ENCODE measurements around the gene TMEM18. TPM values are rescaled to one million over a fixed set of nuclear protein-coding genes. Genes with fewer than 3 reads are reported as not detected.

The TMEM18 gene
- total RNA-seq, 1 experiment from 2014 or later = 30.7 TPM

DNA sequence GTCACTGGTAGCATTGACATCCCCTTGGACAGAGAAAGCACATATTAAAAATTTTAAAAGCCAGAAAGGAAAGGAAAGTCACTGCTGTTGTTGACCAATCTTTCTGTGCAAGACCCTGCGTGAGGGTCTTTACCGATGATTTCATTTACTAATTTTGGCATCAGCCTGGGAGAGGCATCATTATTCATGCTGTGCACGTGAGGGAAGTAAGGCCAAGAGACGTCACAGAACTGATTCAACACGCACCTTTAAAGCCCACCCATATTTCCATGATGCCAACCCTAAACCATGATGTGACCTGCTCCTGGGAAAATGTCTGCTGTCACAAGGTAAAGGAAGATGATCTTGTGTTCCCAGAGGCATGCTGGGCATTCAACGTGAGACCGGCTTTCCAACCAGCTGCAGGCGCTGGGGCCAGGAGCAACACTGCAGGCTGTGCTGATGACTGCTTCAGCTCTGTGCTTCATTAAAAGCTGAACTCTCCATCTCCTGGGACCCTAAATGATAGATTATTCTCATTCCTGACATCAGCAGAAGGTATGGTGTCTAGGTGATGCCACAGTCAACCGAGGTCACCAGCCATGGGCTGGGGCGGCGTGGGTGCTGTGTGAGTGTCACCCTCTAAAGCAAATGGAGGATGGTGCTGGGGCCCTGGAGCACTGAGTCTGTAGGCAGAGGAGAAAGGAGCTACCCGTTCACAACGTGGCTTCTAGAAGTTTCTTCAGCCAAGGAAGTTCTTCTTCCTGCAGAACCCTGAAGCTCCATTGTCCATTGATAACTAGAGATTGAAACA, 53.9 kb downstream of the TMEM18 start:
- no peaks in the 10 kb centered on the region for H3K27me3 ChIP-seq (ENCODE audit: insufficient read depth, low read length)
- no peak overlapping the region for H3K14ac ChIP-seq (ENCODE audit: insufficient read depth, low read length)
- TF ChIP-seq, protein P1, sequence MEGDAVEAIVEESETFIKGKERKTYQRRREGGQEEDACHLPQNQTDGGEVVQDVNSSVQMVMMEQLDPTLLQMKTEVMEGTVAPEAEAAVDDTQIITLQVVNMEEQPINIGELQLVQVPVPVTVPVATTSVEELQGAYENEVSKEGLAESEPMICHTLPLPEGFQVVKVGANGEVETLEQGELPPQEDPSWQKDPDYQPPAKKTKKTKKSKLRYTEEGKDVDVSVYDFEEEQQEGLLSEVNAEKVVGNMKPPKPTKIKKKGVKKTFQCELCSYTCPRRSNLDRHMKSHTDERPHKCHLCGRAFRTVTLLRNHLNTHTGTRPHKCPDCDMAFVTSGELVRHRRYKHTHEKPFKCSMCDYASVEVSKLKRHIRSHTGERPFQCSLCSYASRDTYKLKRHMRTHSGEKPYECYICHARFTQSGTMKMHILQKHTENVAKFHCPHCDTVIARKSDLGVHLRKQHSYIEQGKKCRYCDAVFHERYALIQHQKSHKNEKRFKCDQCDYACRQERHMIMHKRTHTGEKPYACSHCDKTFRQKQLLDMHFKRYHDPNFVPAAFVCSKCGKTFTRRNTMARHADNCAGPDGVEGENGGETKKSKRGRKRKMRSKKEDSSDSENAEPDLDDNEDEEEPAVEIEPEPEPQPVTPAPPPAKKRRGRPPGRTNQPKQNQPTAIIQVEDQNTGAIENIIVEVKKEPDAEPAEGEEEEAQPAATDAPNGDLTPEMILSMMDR (conservative IDR thresholded peaks at IDR 0.05) = no peak
- no peak overlapping the region for H2AK5ac ChIP-seq (ENCODE audit: insufficient read length, low read length)
- no peak overlapping the region for H3K4me3 Mint-ChIP-seq
- peaks cover 9 to 14% of the 10 kb centered on the region in 2 experiments for H3K4me1 Mint-ChIP-seq
- H3K4ac ChIP-seq (ENCODE audit: low read depth, low read length) = no peak overlapping the region
- no peak for DNase-seq
- no peaks in the 10 kb centered on the region for H3K79me2 ChIP-seq (ENCODE audit: insufficient read depth, low read length)
- no peak overlapping the region for H3K27ac ChIP-seq (ENCODE audit: insufficient read length, low read depth, low read length)
- no peak overlapping the region for H4K91ac ChIP-seq (ENCODE audit: insufficient read length, low read depth, low read length)
- no peak overlapping the region for H3K56ac ChIP-seq (ENCODE audit: insufficient read length, low read depth, low read length)
- no peaks in the 10 kb centered on the region for H4K20me1 ChIP-seq (ENCODE audit: control insufficient read depth, insufficient read depth, insufficient read length)
- no peaks in the 10 kb centered on the region for H3K36me3 Mint-ChIP-seq (ENCODE audit: insufficient read depth in 1 of 3, low read depth in 3 of 3)
- H3T11ph ChIP-seq (ENCODE audit: low read length) = no peak overlapping the region
- no peak overlapping the region for H2BK120ac ChIP-seq (ENCODE audit: low read depth, low read length, poor library complexity, severe bottlenecking)
- no peak overlapping the region for H3K27ac Mint-ChIP-seq
- no peak overlapping the region for H3K18ac ChIP-seq (ENCODE audit: insufficient read length, low read depth, low read length)
- no peak overlapping the region for H2BK20ac ChIP-seq (ENCODE audit: low read depth, low read length, poor library complexity, severe bottlenecking)
- H4K5ac ChIP-seq (ENCODE audit: insufficient read length, low read depth, low read length) = no peak overlapping the region
- WGBS (ENCODE audit: extremely low coverage, insufficient read length, low lambda C conversion rate) = no CpG with 5 or more reads among the region's 13 CpGs
- no peaks in the 10 kb centered on the region for H3K9me3 ChIP-seq (ENCODE audit: control insufficient read depth, low read depth, low read length)
- no peak overlapping the region for H2BK15ac ChIP-seq (ENCODE audit: low read depth, low read length)
- H2BK5ac ChIP-seq (ENCODE audit: insufficient read length, low read length) = no peak overlapping the region
- no peaks in the 10 kb centered on the region for H3K79me1 ChIP-seq (ENCODE audit: insufficient read depth, low read depth, low read length, poor library complexity, severe bottlenecking)
- no peak overlapping the region for H4K8ac ChIP-seq (replicated peaks; ENCODE audit: insufficient read length, low read depth, low read length)
- H3K4me1 ChIP-seq (ENCODE audit: insufficient read depth, low read length) = no peaks in the 10 kb centered on the region
- H3K9me3 Mint-ChIP-seq = no peaks in the 10 kb centered on the region
- H3K4me2 ChIP-seq (ENCODE audit: insufficient read depth, insufficient read length, low read length) = no peak overlapping the region
- H3K23me2 ChIP-seq (ENCODE audit: insufficient read length, low read depth, low read length, poor library complexity, severe bottlenecking) = no peaks in the 10 kb centered on the region
- no peak overlapping the region for H2BK12ac ChIP-seq (ENCODE audit: insufficient read length, low read depth, low read length)
- peaks cover under 1% of the 10 kb centered on the region; the same call in 1 of the 2 replicates for H3K27me3 Mint-ChIP-seq (ENCODE audit: low read depth)
- H2AFZ ChIP-seq (ENCODE audit: low read length) = no peak overlapping the region
- H3K9ac ChIP-seq (ENCODE audit: extremely low read depth, insufficient read length, low read length) = no peak overlapping the region
- no peak overlapping the region for H3K23ac ChIP-seq (ENCODE audit: insufficient read length, low read depth, low read length)
